Measurements from ENCODE around the gene ZBTB7C. TPM values are rescaled to one million over a fixed set of nuclear protein-coding genes. Genes with fewer than 3 reads are reported as not detected.

The ZBTB7C gene
- total RNA-seq, 1 experiment from 2014 or later = 0.33 TPM

GRCh38 chr18:48206887-48207286 is 202.3 kb downstream of the ZBTB7C start:
- Histone ChIP-seq H2BK5ac (ENCODE audit: insufficient read length, low read length) (no peak overlapping the region), H3T11ph (ENCODE audit: low read length) (no peak overlapping the region), H3K18ac (ENCODE audit: insufficient read length, low read depth, low read length) (no peak overlapping the region), H2BK12ac (ENCODE audit: insufficient read length, low read depth, low read length) (no peak overlapping the region), H3K14ac (ENCODE audit: insufficient read depth, low read length) (no peak overlapping the region), H3K4ac (ENCODE audit: low read depth, low read length) (no peak overlapping the region), H2BK20ac (ENCODE audit: low read depth, low read length, poor library complexity, severe bottlenecking) (no peak overlapping the region), H3K9ac (ENCODE audit: extremely low read depth, insufficient read length, low read length) (no peak overlapping the region), H3K23me2 (ENCODE audit: insufficient read length, low read depth, low read length, poor library complexity, severe bottlenecking) (no peaks in the 10 kb centered on the region), H4K5ac (ENCODE audit: insufficient read length, low read depth, low read length) (no peak overlapping the region), H3K9me3 (ENCODE audit: control insufficient read depth, low read depth, low read length) (no peaks in the 10 kb centered on the region), H2AFZ (ENCODE audit: low read length) (no peak overlapping the region), H4K91ac (ENCODE audit: insufficient read length, low read depth, low read length) (no peak overlapping the region), H2AK5ac (ENCODE audit: insufficient read length, low read length) (no peak overlapping the region), H3K4me1 (ENCODE audit: insufficient read depth, low read length) (no peaks in the 10 kb centered on the region), H2BK15ac (ENCODE audit: low read depth, low read length) (no peak overlapping the region), H3K79me2 (ENCODE audit: insufficient read depth, low read length) (no peaks in the 10 kb centered on the region), H2BK120ac (ENCODE audit: low read depth, low read length, poor library complexity, severe bottlenecking) (no peak overlapping the region), H4K8ac (replicated peaks; ENCODE audit: insufficient read length, low read depth, low read length) (no peak overlapping the region), H3K27ac (ENCODE audit: insufficient read length, low read depth, low read length) (no peak overlapping the region), H3K79me1 (ENCODE audit: insufficient read depth, low read depth, low read length, poor library complexity, severe bottlenecking) (no peaks in the 10 kb centered on the region), H3K4me2 (ENCODE audit: insufficient read depth, insufficient read length, low read length) (no peak overlapping the region), H3K23ac (ENCODE audit: insufficient read length, low read depth, low read length) (no peak overlapping the region), H4K20me1 (ENCODE audit: control insufficient read depth, insufficient read depth, insufficient read length) (no peaks in the 10 kb centered on the region), H3K56ac (ENCODE audit: insufficient read length, low read depth, low read length) (no peak overlapping the region), H3K27me3 (ENCODE audit: insufficient read depth, low read length) (no peaks in the 10 kb centered on the region)
- H3K9me3 Mint-ChIP-seq = peaks cover 15% of the 10 kb centered on the region in 2 experiments
- no peak overlapping the region for H3K27ac Mint-ChIP-seq
- WGBS (ENCODE audit: extremely low coverage, insufficient read length, low lambda C conversion rate) = no CpG with 5 or more reads among the region's 4 CpGs
- peaks cover 10 to 13% of the 10 kb centered on the region in 2 experiments for H3K4me1 Mint-ChIP-seq
- DNase-seq = no peak
- TF ChIP-seq CTCF (conservative IDR thresholded peaks at IDR 0.05) = no peak
- H3K4me3 Mint-ChIP-seq = no peak overlapping the region
- H3K27me3 Mint-ChIP-seq (ENCODE audit: low read depth) = peaks cover 14% of the 10 kb centered on the region
- H3K36me3 Mint-ChIP-seq (ENCODE audit: insufficient read depth in 1 of 3, low read depth in 3 of 3) = peaks cover 0 to 4% (median 4%) of the 10 kb centered on the region in 3 experiments; a peak in 2 of 7 replicates

Data from H9 (cell line).